HG02885 (cell line): ENCODE results near the gene PIP4K2C.

Source experiments
- ATAC-seq: cut with Tn5 transposase; IDR thresholded peaks from one replicate; pipeline ENCODE4 v1.9.1; 2021; ENCODE audit warnings: mild to moderate bottlenecking; ENCODE audit not compliant: unreplicated experiment, poor library complexity

Gene PIP4K2C

GRCh38 chr12:57619434-57620244 is 28.6 kb downstream of the PIP4K2C start:
- ATAC-seq = no peak

GRCh38 chr12:57620245-57620935 is 29.4 kb downstream of the PIP4K2C start:
- ATAC-seq = no peak

GRCh38 chr12:57620936-57621496 is 30.0 kb downstream of the PIP4K2C start:
- ATAC-seq = no peak

GRCh38 chr12:57621497-57622292 is 30.7 kb downstream of the PIP4K2C start:
- ATAC-seq = peak; percentile 66

GRCh38 chr12:57622293-57623245 is 31.6 kb downstream of the PIP4K2C start:
- ATAC-seq = no peak

- ATAC-seq = no peak
Observed at GRCh38 chr12:57623385-57623784, 32.4 kb downstream of the PIP4K2C start.

- ATAC-seq = no peak
Observed at GRCh38 chr12:57623811-57624390, 32.9 kb downstream of the PIP4K2C start.

- no peak for ATAC-seq
Observed at GRCh38 chr12:57624441-57625220, 33.6 kb downstream of the PIP4K2C start.

- ATAC-seq = no peak
Observed at GRCh38 chr12:57625261-57626032, 34.5 kb downstream of the PIP4K2C start.

- no peak for ATAC-seq
Observed at GRCh38 chr12:57626111-57626920, 35.3 kb downstream of the PIP4K2C start.

GRCh38 chr12:57626921-57627445 is 36.0 kb downstream of the PIP4K2C start:
- ATAC-seq = no peak

- no peak for ATAC-seq
Observed at GRCh38 chr12:57627501-57628279, 36.7 kb downstream of the PIP4K2C start.

- no peak for ATAC-seq
Observed at GRCh38 chr12:57628280-57629191, 37.5 kb downstream of the PIP4K2C start.

GRCh38 chr12:57629897-57630471 is 39.0 kb downstream of the PIP4K2C start:
- ATAC-seq = no peak
